B cell (primary cell): ENCODE data around the gene CCDC28A.

ENCODE experiments used
- EZH2 ChIP-seq: IDR thresholded peaks from 2 replicates; pipeline ENCODE4 v1.6.1; 2012; ENCODE audit warnings: borderline replicate concordance, low read depth, mild to moderate bottlenecking, moderate library complexity, low read length; ENCODE audit not compliant: insufficient read depth, poor library complexity, severe bottlenecking
- TF ChIP-seq, protein P1 (sequence below): fragments of 200-600 bp; IDR thresholded peaks from one replicate; pipeline ENCODE4 v1.8.0; 2022; ENCODE audit warnings: antibody characterized with exemption, mild to moderate bottlenecking

GRCh38 chr6:138796771-138797170 lies 23.2 kb downstream of the CCDC28A start:
- TF ChIP-seq, protein P1, sequence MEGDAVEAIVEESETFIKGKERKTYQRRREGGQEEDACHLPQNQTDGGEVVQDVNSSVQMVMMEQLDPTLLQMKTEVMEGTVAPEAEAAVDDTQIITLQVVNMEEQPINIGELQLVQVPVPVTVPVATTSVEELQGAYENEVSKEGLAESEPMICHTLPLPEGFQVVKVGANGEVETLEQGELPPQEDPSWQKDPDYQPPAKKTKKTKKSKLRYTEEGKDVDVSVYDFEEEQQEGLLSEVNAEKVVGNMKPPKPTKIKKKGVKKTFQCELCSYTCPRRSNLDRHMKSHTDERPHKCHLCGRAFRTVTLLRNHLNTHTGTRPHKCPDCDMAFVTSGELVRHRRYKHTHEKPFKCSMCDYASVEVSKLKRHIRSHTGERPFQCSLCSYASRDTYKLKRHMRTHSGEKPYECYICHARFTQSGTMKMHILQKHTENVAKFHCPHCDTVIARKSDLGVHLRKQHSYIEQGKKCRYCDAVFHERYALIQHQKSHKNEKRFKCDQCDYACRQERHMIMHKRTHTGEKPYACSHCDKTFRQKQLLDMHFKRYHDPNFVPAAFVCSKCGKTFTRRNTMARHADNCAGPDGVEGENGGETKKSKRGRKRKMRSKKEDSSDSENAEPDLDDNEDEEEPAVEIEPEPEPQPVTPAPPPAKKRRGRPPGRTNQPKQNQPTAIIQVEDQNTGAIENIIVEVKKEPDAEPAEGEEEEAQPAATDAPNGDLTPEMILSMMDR, result no peak
- no peak for TF ChIP-seq EZH2
